Fibroblast of lung (primary cell): ENCODE measurements around the gene ZBTB16. TPM values are rescaled to one million over a fixed set of nuclear protein-coding genes. Genes with fewer than 3 reads are reported as not detected.
A peak's percentile ranks its signal among the peaks of the same experiment; 100 is the strongest.

ENCODE experiments used
- DNase-seq, 2 donors: peaks; one replicate each; pipeline versions ENCODE4 v3.0.0 to v3.0.0-alpha.2; 2010; ENCODE audit warnings: low read depth in 2 of 2
- H2AFZ ChIP-seq: 2 replicates; pipeline ENCODE4 v1.5.1; 2012; ENCODE audit warnings: low read length, control low read depth, inconsistent platforms
- H3K27ac ChIP-seq: 2 replicates; pipeline ENCODE4 v1.5.1; 2011; ENCODE audit warnings: low read length, control low read depth; ENCODE audit not compliant: insufficient read depth
- H3K27me3 ChIP-seq: 2 replicates; pipeline ENCODE4 v1.5.1; 2011; ENCODE audit warnings: mild to moderate bottlenecking, low read length; ENCODE audit not compliant: control insufficient read depth, insufficient read depth
- H3K36me3 ChIP-seq: 2 replicates; pipeline ENCODE4 v1.5.1; 2011; ENCODE audit warnings: low read length; ENCODE audit not compliant: control insufficient read depth, insufficient read depth
- H3K4me1 ChIP-seq: 2 replicates; pipeline ENCODE4 v1.5.1; 2011; ENCODE audit warnings: low read length; ENCODE audit not compliant: control insufficient read depth, insufficient read depth; ENCODE audit errors: extremely low read depth
- H3K4me2 ChIP-seq: 2 replicates; pipeline ENCODE4 v1.5.1; 2011; ENCODE audit warnings: low read length, control low read depth; ENCODE audit not compliant: insufficient read depth; ENCODE audit errors: extremely low read depth
- H3K4me3 ChIP-seq, 4 experiments: fragments of 200-600 bp in 1 of 4; sonication (generic) in 1 of 4; replicated peaks in 1 of 4; 2 replicates each; pipeline ENCODE4 v1.5.1; 2011 to 2016; ENCODE audit warnings: low read length in 4 of 4, low read depth in 3 of 4, mild to moderate bottlenecking in 3 of 4, control low read depth in 2 of 4, inconsistent platforms in 1 of 4, mixed read lengths in 1 of 4; ENCODE audit not compliant: insufficient read depth in 1 of 4; ENCODE audit errors: control extremely low read depth in 1 of 4
- H3K79me2 ChIP-seq: 2 replicates; pipeline ENCODE4 v1.5.1; 2012; ENCODE audit warnings: mild to moderate bottlenecking, low read length, inconsistent platforms; ENCODE audit not compliant: control insufficient read depth, insufficient read depth
- H3K9ac ChIP-seq: 2 replicates; pipeline ENCODE4 v1.5.1; 2011; ENCODE audit warnings: mild to moderate bottlenecking, low read length, control low read depth; ENCODE audit not compliant: insufficient read depth
- H3K9me3 ChIP-seq: 2 replicates; pipeline ENCODE4 v1.5.1; 2012; ENCODE audit warnings: low read depth, low read length; ENCODE audit not compliant: control insufficient read depth, insufficient read depth
- H4K20me1 ChIP-seq: 2 replicates; pipeline ENCODE4 v1.5.1; 2011; ENCODE audit warnings: low read length; ENCODE audit not compliant: control insufficient read depth, insufficient read depth; ENCODE audit errors: extremely low read depth
- EZH2 ChIP-seq: IDR thresholded peaks from 2 replicates; pipeline ENCODE4 v1.5.1; 2012; ENCODE audit warnings: low read length, control low read depth, mild to moderate bottlenecking; ENCODE audit errors: missing control alignments
- polyA plus RNA-seq, 2 donors: library from polyadenylated mRNA; depleted of rRNA in 1 of 2; stranded (reverse) in 1 of 2; unstranded in 1 of 2; fragments of >200 nt; gene quantifications; 2 replicates each; pipeline ENCODE4 v1.2.1, GENCODE V29; 2011 to 2012; ENCODE audit warnings: missing spikeins in 1 of 2
- total RNA-seq: library from RNA; depleted of rRNA; stranded (reverse); fragments of >200 nt; gene quantifications from 2 replicates; pipeline ENCODE4 v1.2.1, GENCODE V29; 2014
- TF ChIP-seq, protein P1 (sequence below), 2 donors: IDR thresholded peaks in 1 of 2; conservative IDR thresholded peaks in 1 of 2; 1 replicate in 1 of 2; 2 replicates in 1 of 2; pipeline ENCODE4 v1.5.1; 2011 to 2012; ENCODE audit warnings: low read length in 2 of 2, control low read depth in 1 of 2, inconsistent platforms in 1 of 2, low read depth in 1 of 2, mild to moderate bottlenecking in 1 of 2

Gene ZBTB16
- total and polyA plus RNA-seq, 2 donors (not counting 1 experiment from before 2014, with no cell fraction given): not detected

- H3K4me2 ChIP-seq: no peak overlapping the region
- H3K27ac ChIP-seq: no peak overlapping the region
- H3K9me3 ChIP-seq: no peaks in the 10 kb centered on the region
- H3K79me2 ChIP-seq: no peaks in the 10 kb centered on the region
- H3K36me3 ChIP-seq: no peaks in the 10 kb centered on the region
- H3K9ac ChIP-seq: no peak overlapping the region
- H4K20me1 ChIP-seq: no peaks in the 10 kb centered on the region
- no peak overlapping the region for H3K4me3 ChIP-seq
- TF ChIP-seq EZH2: no peak
- TF ChIP-seq, protein P1, sequence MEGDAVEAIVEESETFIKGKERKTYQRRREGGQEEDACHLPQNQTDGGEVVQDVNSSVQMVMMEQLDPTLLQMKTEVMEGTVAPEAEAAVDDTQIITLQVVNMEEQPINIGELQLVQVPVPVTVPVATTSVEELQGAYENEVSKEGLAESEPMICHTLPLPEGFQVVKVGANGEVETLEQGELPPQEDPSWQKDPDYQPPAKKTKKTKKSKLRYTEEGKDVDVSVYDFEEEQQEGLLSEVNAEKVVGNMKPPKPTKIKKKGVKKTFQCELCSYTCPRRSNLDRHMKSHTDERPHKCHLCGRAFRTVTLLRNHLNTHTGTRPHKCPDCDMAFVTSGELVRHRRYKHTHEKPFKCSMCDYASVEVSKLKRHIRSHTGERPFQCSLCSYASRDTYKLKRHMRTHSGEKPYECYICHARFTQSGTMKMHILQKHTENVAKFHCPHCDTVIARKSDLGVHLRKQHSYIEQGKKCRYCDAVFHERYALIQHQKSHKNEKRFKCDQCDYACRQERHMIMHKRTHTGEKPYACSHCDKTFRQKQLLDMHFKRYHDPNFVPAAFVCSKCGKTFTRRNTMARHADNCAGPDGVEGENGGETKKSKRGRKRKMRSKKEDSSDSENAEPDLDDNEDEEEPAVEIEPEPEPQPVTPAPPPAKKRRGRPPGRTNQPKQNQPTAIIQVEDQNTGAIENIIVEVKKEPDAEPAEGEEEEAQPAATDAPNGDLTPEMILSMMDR (conservative IDR thresholded peaks at IDR 0.05 in 1 of 2, IDR thresholded peaks at IDR 0.05 in 1 of 2; ENCODE audit: low read depth in 1 of 2, low read length in 2 of 2): no peak
- H3K4me1 ChIP-seq: peaks cover 3% of the 10 kb centered on the region
- DNase-seq: no peak
- H3K27me3 ChIP-seq: no peaks in the 10 kb centered on the region
- H2AFZ ChIP-seq: no peak overlapping the region
Measured at GRCh38 chr11:114195151-114195550, 135.6 kb downstream of the ZBTB16 start.

DNA sequence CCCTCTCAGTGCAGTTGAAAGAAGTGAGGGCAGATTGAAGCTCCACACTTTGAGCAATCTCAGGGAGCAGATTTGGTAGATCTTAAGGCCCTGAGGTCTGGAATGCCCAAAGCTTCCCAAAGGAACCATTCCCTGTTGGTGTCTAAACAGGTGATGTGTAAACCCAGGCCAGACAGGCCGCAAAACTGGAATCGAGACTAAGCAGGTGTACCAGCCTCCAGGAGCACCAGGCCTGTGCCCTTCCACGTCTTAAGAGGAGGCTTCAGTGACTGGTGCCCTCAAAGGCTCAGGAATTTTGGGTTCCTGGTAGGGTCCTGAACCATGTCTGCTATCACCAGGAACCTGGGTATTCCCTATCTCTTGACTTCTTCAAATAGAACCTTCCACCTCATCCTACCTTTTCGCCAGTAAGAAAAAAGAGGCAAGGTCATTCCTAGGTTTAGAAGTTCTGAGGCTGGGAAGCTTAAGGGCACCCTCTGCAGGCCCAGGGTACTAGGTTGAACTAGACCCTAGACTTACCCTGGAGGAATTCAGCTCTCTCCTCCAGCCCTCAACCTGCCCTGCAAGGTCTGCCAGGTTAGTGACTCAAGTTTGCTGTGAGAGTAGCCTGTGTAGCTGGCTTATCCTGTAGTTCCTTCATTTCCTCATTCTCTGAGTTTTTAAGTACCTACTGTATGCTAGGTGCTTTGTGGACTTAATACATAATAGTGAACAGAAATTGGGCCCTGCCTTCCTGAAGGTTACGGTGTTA, 136.6 kb downstream of the ZBTB16 start:
- H2AFZ ChIP-seq: no peak overlapping the region
- no peak overlapping the region for H3K27ac ChIP-seq
- H3K4me2 ChIP-seq: no peak overlapping the region
- H3K27me3 ChIP-seq: no peaks in the 10 kb centered on the region
- no peak overlapping the region for H3K4me3 ChIP-seq
- TF ChIP-seq, protein P1 (conservative IDR thresholded peaks at IDR 0.05 in 1 of 2, IDR thresholded peaks at IDR 0.05 in 1 of 2; ENCODE audit: low read depth in 1 of 2, low read length in 2 of 2): no peak
- TF ChIP-seq EZH2: no peak
- H3K79me2 ChIP-seq: no peaks in the 10 kb centered on the region
- H3K9ac ChIP-seq: no peak overlapping the region
- peaks cover 3% of the 10 kb centered on the region for H3K4me1 ChIP-seq
- H3K9me3 ChIP-seq: no peaks in the 10 kb centered on the region
- no peaks in the 10 kb centered on the region for H4K20me1 ChIP-seq
- DNase-seq: no peak
- H3K36me3 ChIP-seq: no peaks in the 10 kb centered on the region

GRCh38 chr11:114196997-114197703, 137.6 kb downstream of the ZBTB16 start:
- Histone ChIP-seq H3K4me3 (no peak overlapping the region), H3K4me2 (no peak overlapping the region)
- peak in 1 of 2 donors; percentile 44 for DNase-seq

More at GRCh38 chr11:114196997-114197703, 137.6 kb downstream of the ZBTB16 start:
- Histone ChIP-seq H3K27me3 (no peaks in the 10 kb centered on the region), H3K79me2 (no peaks in the 10 kb centered on the region), H4K20me1 (no peaks in the 10 kb centered on the region), H3K9ac (no peak overlapping the region), H2AFZ (no peak overlapping the region), H3K4me1 (peaks cover 3% of the 10 kb centered on the region), H3K36me3 (no peaks in the 10 kb centered on the region), H3K9me3 (no peaks in the 10 kb centered on the region), H3K27ac (no peak overlapping the region)
- TF ChIP-seq EZH2: no peak
- TF ChIP-seq, protein P1 (conservative IDR thresholded peaks at IDR 0.05 in 1 of 2, IDR thresholded peaks at IDR 0.05 in 1 of 2; ENCODE audit: low read depth in 1 of 2, low read length in 2 of 2): no peak
